Aorta (tissue), 5 donors: ENCODE measurements around the gene PCED1B. TPM values are rescaled to one million over a fixed set of nuclear protein-coding genes. Genes with fewer than 3 reads are reported as not detected.

Source experiments
- ATAC-seq: fragments of 200-7000 bp; cut with Tn5 transposase; one replicate; pipeline ENCODE4 v1.9.1; 2022; ENCODE audit warnings: moderate library complexity; ENCODE audit not compliant: low FRiP score
- DNase-seq, 2 donors: peaks; one replicate each; pipeline ENCODE4 v3.0.0-alpha.2; 2020
- H3K27ac ChIP-seq, 2 donors: one replicate each; pipeline ENCODE4 v1.5.1; 2013; ENCODE audit warnings: low read length in 2 of 2, mild to moderate bottlenecking in 2 of 2, moderate library complexity in 2 of 2, control low read depth in 1 of 2, inconsistent platforms in 1 of 2, low read depth in 1 of 2
- H3K27me3 ChIP-seq, 2 donors: one replicate each; pipeline ENCODE4 v1.6.1; 2013; ENCODE audit warnings: control low read depth in 1 of 2, low read length in 1 of 2, mild to moderate bottlenecking in 1 of 2, moderate library complexity in 1 of 2; ENCODE audit not compliant: insufficient read depth in 2 of 2, control insufficient read depth in 1 of 2
- H3K36me3 ChIP-seq, 2 donors: one replicate each; pipeline ENCODE4 v1.6.1; 2013; ENCODE audit warnings: control low read depth in 1 of 2, low read length in 1 of 2, mild to moderate bottlenecking in 1 of 2; ENCODE audit not compliant: insufficient read depth in 2 of 2, control insufficient read depth in 1 of 2
- H3K4me1 ChIP-seq, 2 donors: one replicate each; pipeline ENCODE4 v1.6.1; 2013; ENCODE audit warnings: low read length in 2 of 2, control low read depth in 1 of 2, mild to moderate bottlenecking in 1 of 2, moderate library complexity in 1 of 2; ENCODE audit not compliant: insufficient read depth in 2 of 2, control insufficient read depth in 1 of 2
- H3K4me3 ChIP-seq, 2 donors: one replicate each; pipeline ENCODE4 v1.5.1; 2013; ENCODE audit warnings: low read length in 2 of 2, control low read depth in 1 of 2, mild to moderate bottlenecking in 1 of 2
- H3K9me3 ChIP-seq: one replicate; pipeline ENCODE4 v1.6.1; 2013; ENCODE audit warnings: mild to moderate bottlenecking, low read length; ENCODE audit not compliant: control insufficient read depth
- WGBS, 2 donors: extraction: QIAGEN DNeasy Blood & Tissue Kit; methylation state at CpG; one replicate each; pipeline ENCODE4 v1.1.7; 2013; 5-methylcytosine and 5-hydroxymethylcytosine counted together
- intact Hi-C, 2 donors: fragments of 100-400 bp; cut with DNase I; formaldehyde crosslinking; loops; one replicate each; pipeline versions ENCODE4 v1.14.2 to v1.15.0; 2022
- polyA plus RNA-seq, 2 donors: library from polyadenylated mRNA; stranded (reverse); fragments of 200-250 nt; gene quantifications; one replicate each; pipeline ENCODE4 v1.2.3, GENCODE V29; 2013
- total RNA-seq, 2 donors: library from RNA; stranded (reverse); fragmentation: NEBNext Ultra II Directional; extraction: Animal tissue kit (Norgen Biotek cat#: 25700); gene quantifications; one replicate each; pipeline ENCODE4 v1.2.1, GENCODE V29; 2021
- donor health status: healthy with polysubstance abuse.
- donor health status: Bipolar disorder and iron deficiency.
- donor health status: DM: no; HTN: no; CAD: no.
- donor health status: DM: no; HTN: no; CAD: no.
- donor health status: DM: yes; HTN: yes; CAD: no.

PCED1B gene
- total and polyA plus RNA-seq, 4 donors, result 2.0 to 12.6 (median 11.6) TPM

DNA sequence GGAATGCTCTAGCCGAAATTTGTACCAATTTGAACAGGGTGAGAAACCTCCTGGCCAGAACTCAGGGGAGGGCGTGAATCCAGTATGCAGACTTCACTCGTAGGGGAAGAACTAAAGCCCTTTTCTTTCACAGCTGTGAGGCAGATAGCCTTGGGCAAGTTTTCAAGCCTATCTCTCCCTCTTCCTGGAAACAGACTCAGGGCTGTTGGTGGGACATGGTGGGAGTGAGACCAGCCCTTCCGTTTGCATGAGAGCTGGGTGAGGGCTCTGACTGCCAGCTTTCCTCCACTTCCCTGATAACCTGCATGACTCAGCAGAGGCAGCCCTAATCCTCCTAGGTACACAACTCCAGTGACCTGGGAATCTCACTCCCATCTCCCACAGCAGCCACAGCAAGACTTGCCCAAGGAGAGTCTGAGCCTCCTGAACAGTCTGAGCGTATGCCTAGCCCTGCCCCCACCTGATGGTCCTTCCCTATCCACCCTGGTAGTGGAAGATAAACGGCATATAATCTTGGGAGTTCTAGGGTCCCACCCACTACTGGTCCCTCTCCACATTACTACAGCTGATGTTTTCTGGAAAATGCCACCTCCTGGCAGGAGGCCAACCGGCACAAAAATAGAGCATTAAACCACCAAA is 170.4 kb downstream of the PCED1B start:
- ATAC-seq (no peak), DNase-seq (no peak)
- Histone ChIP-seq H3K4me3 (no peak overlapping the region), H3K9me3 (no peaks in the 10 kb centered on the region), H3K27ac (no peak overlapping the region), H3K36me3 (no peaks in the 10 kb centered on the region), H3K27me3 (no peaks in the 10 kb centered on the region), H3K4me1 (no peaks in the 10 kb centered on the region)
- WGBS, 2 donors, result 43 to 54% methylated on average over 7 of the region's 7 CpGs
- intact Hi-C loops, result no loop called here

GRCh38 chr12:47251919-47252318 is 172.5 kb downstream of the PCED1B start:
- no peak overlapping the region for H3K27ac ChIP-seq
- no peaks in the 10 kb centered on the region for H3K9me3 ChIP-seq
- DNase-seq (no peak), ATAC-seq (no peak)
- no peak overlapping the region for H3K4me3 ChIP-seq
- no peaks in the 10 kb centered on the region for H3K4me1 ChIP-seq
- intact Hi-C loops, result no loop called here
- WGBS, 2 donors, result 86 to 94% methylated on average over 3 of the region's 3 CpGs
- no peaks in the 10 kb centered on the region for H3K27me3 ChIP-seq
- no peaks in the 10 kb centered on the region for H3K36me3 ChIP-seq

DNA sequence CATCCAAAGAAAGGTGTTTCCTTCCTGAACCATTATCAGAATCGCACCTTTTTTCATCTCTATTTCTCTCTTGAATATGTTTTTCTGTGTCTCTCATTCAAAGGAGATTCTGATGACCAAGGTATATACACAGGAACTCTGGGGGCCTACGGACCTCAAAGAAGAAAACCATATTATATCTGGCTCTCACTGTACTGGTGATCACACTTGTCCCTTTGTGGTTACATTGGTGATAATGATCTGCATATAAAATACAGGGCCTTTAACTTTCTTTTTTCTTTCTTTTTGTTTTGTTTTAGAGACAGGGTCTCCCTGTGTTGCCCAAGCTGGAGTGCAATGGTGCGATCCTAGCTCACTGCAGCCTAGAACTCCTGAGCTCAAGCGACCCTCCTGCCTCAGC is 185.5 kb downstream of the PCED1B start:
- intact Hi-C loops, result no loop called here
- ATAC-seq, result no peak
- Histone ChIP-seq H3K4me3 (no peak overlapping the region), H3K27me3 (no peaks in the 10 kb centered on the region), H3K27ac (no peak overlapping the region), H3K9me3 (no peaks in the 10 kb centered on the region), H3K36me3 (no peaks in the 10 kb centered on the region), H3K4me1 (no peaks in the 10 kb centered on the region)
- 91 to 93% methylated on average over 4 of the region's 4 CpGs for WGBS, 2 donors
- DNase-seq, result no peak

- no peak overlapping the region for H3K27ac ChIP-seq
- no peak overlapping the region for H3K4me3 ChIP-seq
- ATAC-seq, result no peak
- intact Hi-C loops, result no loop called here
- H3K9me3 ChIP-seq, result no peaks in the 10 kb centered on the region
- H3K4me1 ChIP-seq, result no peaks in the 10 kb centered on the region
- no peaks in the 10 kb centered on the region for H3K36me3 ChIP-seq
- 84 to 88% methylated on average over 4 of the region's 4 CpGs for WGBS, 2 donors
- no peak for DNase-seq
- no peaks in the 10 kb centered on the region for H3K27me3 ChIP-seq
These were observed 186.0 kb downstream of the PCED1B start for GRCh38 chr12:47265391-47265790.

DNA sequence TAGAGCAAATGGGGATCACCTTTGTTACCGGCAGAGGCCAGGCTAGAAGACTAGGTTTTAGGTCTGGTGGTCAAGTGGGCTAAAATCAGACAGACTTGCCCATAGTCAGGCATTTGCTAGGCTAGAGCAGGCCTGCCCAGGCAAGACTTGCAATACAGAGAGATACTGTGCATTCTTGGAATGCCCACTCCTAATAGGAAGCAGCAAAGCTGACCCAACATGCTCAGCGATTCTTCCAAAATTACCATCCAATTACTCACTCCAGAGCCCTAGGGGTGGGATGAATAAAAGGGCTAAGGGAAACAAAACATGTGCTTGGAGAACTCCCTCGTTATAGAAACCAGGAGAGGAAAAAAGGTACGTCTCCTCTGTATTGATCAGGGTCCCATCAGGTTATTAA is 188.2 kb downstream of the PCED1B start:
- no peaks in the 10 kb centered on the region for H3K27me3 ChIP-seq
- ATAC-seq (no peak), DNase-seq (no peak)
- intact Hi-C loops, result no loop called here
- H3K4me3 ChIP-seq, result no peak overlapping the region
- no peaks in the 10 kb centered on the region for H3K36me3 ChIP-seq
- no peak overlapping the region for H3K27ac ChIP-seq
- WGBS, 2 donors, result 91 to 92% methylated on average over 4 of the region's 4 CpGs
- no peaks in the 10 kb centered on the region for H3K4me1 ChIP-seq
- H3K9me3 ChIP-seq, result no peaks in the 10 kb centered on the region

DNA sequence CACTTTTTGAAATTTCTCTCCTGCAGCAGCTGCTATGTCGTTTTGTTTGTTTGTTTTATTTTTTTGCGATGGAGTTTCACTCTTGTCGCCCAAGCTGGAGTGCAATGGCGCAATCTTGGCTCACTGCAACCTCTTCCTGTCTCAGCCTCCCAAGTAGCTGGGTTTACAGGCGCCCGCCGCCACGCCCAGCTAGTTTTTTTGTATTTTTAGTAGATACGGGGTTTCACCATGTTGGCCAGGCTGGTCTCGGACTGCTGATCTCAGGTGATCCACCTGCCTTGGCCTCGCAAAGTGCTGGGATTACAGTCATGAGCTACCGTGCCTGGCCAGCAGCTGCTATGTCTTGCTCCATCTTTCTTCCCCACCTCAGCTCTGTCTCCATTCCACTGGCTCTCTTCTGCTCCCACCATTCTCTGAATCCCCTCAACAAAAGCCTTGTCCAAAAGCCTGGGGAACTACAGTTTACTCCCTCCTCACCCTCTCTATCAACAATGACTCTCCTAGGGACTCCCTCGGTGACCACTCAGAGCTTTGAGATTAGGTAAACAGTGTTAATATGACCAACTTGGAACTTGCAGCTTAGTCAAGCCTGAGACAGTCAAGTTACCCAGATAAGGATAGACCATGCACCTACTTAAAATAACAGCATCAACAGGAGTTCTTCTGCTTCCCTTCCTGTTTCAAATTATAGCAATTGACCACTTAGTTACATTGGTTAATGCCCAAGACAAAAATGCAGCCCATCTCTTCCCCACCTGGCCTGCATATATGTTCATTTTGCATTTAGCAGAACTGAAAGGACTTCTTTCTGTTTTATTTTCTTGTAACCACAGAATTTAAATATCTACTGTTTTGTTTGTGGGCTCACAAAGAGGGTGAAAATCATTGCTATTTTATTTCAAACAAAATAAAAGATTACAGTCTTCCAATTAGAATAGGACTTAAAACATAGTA is 189.4 kb downstream of the PCED1B start:
- Histone ChIP-seq H3K27me3 (no peaks in the 10 kb centered on the region), H3K9me3 (no peaks in the 10 kb centered on the region), H3K27ac (no peak overlapping the region), H3K4me1 (peaks cover 0 to 1% of the 10 kb centered on the region in 2 donors), H3K36me3 (no peaks in the 10 kb centered on the region), H3K4me3 (no peak overlapping the region)
- 88 to 89% methylated on average over 13 of the region's 13 CpGs for WGBS, 2 donors
- intact Hi-C loops, result no loop called here
- ATAC-seq, result no peak
- DNase-seq, result no peak

DNA sequence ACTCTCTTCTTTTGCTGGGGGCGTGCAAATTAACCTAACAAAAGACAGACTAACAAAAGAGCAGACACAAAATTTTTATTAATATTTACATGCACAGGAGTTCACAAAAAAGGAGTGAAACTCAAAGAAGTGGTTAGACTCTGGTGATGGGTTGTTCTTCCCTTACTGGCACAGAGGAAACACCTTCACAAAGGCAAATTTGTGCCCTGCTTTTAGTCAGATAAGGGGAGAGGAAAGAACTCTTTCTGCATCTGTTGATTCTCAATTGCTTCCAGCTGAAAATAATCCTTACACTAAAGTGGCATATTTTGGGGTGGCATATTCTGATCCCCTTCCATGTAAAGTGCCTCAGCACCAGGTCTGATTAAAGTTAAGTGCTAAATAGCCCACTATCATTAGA is 190.5 kb downstream of the PCED1B start:
- no peak overlapping the region for H3K27ac ChIP-seq
- H3K9me3 ChIP-seq, result no peaks in the 10 kb centered on the region
- H3K4me3 ChIP-seq, result no peak overlapping the region
- no peaks in the 10 kb centered on the region for H3K36me3 ChIP-seq
- no peaks in the 10 kb centered on the region for H3K27me3 ChIP-seq
- DNase-seq (no peak), ATAC-seq (no peak)
- intact Hi-C loops, result no loop called here
- H3K4me1 ChIP-seq, result peaks cover 0 to 1% of the 10 kb centered on the region in 2 donors
- 86 to 88% methylated on average over 1 of the region's 1 CpG for WGBS, 2 donors

GRCh38 chr12:47270782-47271664 is 191.6 kb downstream of the PCED1B start:
- DNase-seq (no peak), ATAC-seq (no peak)
- Histone ChIP-seq H3K4me3 (no peak overlapping the region), H3K9me3 (no peaks in the 10 kb centered on the region), H3K36me3 (no peaks in the 10 kb centered on the region), H3K27me3 (no peaks in the 10 kb centered on the region), H3K4me1 (peaks cover 0 to 1% of the 10 kb centered on the region in 2 donors), H3K27ac (no peak overlapping the region)
- WGBS, 2 donors, result 61 to 64% methylated on average over 4 of the region's 4 CpGs
- intact Hi-C loops, result no loop called here
